ENCODE data around the gene PGA4.
"Not testable (repeated sequence)": the region's sequence is repeated elsewhere in the genome, so short reads cannot be mapped to it uniquely, and the experiment has no call there.

The PGA4 gene

GRCh38 chr11:61252332-61252731 is 30.2 kb downstream of the PGA4 start:
- DNase-seq: not testable (repeated sequence)

- DNase-seq: peak; percentile 50
These were observed 32.4 kb downstream of the PGA4 start for GRCh38 chr11:61254403-61255025.

DNA sequence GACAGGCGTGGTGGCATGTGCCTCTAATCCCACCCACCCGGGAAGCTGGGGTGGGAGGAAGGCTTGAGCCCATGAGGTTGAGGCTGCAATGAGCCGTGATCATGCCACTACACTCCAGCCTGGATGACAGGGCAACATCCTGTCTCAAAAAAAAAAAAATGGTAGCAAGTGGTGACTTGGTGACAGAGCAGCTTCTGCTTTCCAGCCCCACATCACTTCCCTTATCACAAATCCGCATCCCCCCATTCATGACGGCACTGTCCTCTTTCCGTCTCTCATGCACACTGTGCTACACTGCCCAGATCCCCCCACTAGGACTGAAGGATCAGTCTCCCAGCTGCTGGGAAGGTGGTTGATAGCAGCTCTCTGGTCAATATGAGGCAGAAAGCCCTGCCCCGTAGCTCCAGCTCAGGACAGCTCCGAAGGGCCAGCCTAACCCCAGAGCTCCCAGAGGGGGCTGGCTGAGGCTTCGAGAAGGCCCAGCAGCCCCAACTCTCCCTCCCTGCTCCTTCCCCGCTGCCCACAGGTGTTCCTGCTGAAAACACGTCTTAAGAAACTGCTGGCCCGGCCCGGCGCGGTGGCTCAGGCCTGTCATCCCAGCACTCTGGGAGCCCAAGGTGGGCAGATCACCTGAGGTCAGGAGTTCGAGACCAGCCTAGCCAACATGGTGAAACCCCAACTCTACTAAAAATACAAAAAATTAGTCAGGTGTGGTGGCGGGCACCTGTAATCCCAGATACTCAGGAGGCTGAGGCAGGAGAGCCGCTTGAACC is 34.7 kb downstream of the PGA4 start:
- no peak for DNase-seq

DNA sequence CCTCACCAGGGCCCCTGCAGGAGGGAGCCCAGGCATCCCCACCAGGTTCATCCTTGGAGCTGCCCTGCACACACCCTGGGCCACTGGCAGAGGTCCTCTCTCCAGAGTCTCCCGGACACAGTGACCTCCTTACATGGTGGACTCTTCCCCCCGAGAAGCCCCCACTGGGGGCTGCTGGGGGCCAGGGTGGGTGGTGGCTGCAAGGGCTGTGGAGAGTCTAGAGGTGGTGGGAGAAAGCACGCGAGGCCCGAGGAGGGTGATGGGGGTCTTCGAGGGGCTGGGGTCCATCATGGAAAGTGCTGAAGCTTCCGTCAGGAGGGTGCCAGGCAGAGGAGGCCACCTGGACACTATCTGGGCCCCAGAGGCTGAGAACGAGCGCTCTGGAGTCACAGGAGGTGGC is 36.4 kb downstream of the PGA4 start:
- no peak for DNase-seq

DNA sequence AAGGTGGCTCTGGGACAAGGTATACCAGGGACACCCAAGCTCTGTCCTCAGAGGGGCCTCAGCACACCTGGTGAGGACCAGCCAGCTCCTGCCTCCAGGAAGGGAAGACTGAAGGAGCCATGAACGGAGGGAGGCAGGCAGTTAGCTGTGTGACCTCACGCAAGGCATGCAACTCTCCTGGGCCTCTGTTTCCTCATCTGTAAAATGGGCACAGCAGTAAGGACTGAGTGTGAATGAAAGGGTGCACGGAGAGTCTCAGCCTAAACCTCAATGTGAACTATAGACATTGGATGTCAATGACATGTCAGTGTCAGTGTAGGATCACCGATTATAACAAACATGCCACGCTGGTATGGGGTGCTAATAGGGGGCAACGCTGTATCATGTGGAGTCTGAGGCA is 37.2 kb downstream of the PGA4 start:
- DNase-seq: no peak

DNA sequence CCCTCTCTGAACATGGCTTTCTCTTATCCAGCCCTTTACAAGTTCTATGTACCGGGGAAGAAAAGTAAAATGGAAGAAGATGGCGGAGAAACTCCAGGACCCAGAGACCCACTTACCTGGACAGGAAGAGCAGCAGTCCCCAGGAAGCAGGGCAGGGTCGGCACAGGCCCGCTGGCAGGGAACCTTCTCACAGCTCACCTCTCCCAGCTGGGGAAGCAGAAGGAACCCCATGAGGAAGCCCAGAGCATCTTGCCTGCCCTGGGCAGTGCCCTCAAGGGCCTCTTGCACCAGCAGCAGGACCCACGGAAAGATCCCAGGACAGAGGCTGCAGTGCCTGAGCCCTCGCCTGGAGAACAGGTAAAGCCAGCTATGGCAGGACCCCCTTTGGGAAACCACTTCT is 42.2 kb downstream of the PGA4 start:
- no peak for DNase-seq

GRCh38 chr11:61264795-61265194 is 42.6 kb downstream of the PGA4 start:
- DNase-seq: no peak

GRCh38 chr11:61265357-61265756 is 43.2 kb downstream of the PGA4 start:
- DNase-seq: no peak

GRCh38 chr11:61266602-61267001 is 44.5 kb downstream of the PGA4 start:
- no peak for DNase-seq

- DNase-seq: peak; percentile 67
These were observed 45.3 kb downstream of the PGA4 start for GRCh38 chr11:61267437-61267841.

DNA sequence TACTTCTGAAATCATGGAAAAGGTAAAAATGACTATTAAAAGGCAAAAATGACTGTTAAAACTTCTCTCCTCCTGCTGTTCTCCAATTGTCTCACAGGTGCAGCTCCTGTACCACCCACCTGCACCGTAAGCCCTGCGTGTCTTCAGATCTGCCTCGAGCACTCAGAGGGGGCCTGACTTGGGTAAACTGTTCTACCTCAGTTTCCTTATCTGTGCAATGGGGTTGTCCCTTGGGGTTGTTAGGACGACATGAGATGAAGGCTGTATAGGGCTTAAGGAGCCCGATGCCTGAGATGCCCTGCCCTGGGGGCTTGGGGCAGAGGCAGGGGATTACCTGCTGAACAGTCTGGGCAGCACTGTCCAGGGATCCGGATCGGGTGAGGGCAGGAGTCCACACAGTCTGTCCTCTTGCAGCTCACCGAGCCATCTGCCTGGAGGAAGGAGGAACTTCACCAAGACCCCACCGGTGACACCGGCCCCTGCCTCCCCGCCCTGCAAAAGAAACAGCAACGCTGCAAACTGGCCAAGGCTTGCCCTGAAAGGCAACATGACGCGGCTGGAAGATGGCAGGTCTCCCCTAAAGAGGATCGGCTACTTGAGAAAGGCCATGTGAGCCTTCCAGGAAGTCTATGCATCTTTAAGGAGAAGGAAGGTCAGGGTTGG is 46.6 kb downstream of the PGA4 start:
- DNase-seq: no peak

DNA sequence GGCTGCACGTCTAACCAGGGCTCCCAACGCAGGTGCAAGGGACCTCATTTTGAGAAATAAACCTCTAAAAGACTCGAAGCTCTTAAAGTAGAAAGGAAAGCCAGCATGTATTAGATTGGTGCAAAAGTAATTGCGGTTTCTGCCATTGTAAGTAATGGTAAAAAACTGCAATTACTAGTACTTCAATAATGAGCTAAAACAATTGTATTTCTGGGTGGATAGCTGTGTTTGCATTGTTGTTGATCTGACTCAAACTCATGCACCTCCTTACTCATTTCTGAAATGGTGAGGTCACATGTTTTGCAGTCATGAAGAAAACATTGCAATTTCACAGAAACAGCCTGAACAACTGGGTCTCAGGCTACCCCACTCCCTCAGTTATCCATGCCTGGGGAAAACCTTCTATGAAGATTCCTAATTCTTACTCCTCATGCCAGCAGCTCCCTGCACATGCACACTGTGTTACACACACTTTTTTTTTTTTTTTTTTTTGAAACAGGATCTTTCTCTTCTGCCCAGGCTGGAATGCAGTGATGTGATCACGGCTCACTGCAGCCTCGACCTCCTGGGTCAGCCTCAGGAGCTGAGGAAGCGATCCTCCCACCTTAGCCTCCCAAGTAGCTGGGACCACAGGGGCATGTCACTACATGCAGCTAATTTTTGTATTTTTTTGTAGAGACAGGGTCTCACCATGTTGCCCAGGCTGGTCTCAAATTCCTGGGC is 48.4 kb downstream of the PGA4 start:
- DNase-seq: no peak

DNA sequence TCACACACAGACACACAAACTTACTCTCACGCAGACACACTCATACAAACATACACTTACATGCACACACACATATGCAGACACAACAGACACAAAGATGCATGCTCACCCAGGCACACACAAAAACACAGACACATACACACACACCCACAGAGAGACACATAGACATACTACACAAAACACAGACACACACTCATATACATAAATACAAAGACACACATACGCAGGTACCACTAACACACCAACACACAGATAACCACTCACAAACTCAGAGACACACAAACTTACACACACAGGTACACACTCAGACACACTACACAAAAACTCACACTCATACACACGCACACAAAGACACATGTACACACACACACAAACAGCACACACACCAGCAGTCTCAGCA is 50.6 kb downstream of the PGA4 start:
- no peak for DNase-seq

DNA sequence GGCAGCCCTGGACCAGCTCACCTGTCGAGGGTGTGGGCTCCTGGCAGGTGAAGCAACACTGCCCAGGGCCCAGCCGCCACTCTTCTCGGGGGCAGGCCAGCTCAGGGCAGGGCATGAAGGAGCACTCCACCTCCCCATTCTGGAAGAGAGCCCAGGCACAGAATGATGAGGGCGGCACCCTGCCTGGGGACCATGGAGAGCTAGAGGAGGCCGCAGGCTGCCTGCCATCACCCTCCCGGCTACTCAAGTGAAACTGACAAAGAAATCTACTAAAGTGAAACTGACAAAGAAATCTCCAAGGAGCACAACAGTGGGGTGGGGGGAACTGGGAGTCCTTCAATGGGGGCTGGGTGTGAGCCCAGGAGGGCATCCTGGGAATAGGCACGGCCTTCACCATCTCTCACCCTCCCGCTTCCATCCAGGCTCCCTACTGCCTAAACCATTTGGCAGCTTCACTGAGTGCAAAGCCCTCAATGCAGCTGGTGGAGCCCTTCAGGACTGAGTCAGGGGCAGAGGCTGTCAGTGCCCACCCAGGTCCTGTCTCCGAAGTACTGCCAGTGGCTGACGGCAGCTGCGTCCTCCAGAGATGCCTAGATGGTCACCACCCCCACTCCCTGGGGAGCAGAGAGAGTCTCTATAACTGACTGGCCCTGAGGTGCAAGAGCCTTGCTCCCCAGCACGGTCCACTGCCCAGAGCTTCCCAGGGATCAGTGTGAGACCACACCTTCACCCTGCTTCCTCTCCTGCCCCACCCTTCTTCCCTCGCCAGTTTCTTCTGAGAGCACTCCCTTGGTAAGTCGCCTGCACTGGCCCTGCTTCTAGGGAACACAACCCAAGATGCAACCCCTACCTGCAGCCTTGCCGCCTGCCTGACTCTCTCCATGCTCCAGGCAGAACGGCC is 51.3 kb downstream of the PGA4 start:
- no peak for DNase-seq

GRCh38 chr11:61274084-61274483 is 51.9 kb downstream of the PGA4 start:
- no peak for DNase-seq

- DNase-seq: no peak
These were observed 53.0 kb downstream of the PGA4 start for GRCh38 chr11:61275191-61275590.

DNA sequence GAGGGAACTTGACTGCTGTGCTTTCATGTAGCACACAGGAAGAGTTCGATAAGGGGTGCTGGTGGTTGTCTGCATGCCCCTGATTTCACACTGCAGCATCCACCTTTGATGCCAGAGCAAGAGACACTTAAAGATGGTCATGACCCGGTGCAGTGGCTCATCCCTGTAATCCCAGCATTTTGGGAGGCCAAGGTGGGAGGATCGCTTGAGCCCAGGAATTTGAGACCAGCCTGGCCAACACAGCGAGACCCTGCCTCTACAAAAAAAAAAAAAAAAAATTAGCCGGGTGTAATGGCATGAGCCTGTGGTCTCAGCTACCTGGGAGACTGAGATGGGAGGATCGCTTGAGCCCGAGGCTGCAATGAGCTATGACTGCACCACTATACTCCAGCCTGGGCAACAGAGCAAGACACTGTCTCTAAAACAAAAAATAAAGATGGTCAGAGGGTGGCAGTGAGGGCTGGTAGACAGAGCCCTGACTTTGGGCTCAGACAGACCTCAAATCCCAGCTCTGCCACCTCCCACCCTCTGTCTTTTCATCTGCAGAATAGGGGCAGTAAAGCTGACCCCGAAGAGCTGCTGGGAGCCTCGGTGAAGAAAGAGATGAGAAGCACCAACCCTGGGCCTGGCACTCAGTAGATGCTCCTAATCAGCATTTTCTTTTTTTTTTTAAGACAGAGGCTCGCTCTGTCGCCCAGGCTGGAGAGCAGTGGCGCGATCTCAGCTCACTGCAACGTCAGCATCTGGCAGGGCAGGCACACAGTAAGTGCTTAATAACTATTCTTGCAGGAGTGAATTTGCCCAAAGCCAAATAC is 55.2 kb downstream of the PGA4 start:
- DNase-seq: no peak

DNA sequence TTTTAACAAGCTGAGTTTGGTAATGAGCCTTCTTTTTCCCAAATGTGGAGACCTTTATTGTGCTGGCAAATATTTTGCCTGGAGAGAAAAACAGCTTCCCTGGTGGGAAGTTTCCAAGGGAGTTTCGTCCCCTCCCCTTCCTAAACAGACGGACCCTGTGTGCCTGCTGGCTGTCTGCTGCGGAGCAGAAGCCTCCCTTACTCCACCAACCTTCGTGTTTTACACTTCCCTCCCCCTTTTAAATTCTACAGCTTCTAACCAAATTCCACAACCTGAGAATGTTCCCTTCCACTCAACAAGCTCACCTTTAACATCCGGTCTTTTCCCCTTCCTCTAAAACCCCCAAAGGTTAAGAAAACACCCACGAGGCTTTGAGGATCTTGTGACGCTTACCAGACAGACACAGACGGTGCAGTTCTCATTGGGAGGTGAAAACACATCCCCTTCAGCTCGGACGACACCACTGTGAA is 55.9 kb downstream of the PGA4 start:
- no peak for DNase-seq

DNA sequence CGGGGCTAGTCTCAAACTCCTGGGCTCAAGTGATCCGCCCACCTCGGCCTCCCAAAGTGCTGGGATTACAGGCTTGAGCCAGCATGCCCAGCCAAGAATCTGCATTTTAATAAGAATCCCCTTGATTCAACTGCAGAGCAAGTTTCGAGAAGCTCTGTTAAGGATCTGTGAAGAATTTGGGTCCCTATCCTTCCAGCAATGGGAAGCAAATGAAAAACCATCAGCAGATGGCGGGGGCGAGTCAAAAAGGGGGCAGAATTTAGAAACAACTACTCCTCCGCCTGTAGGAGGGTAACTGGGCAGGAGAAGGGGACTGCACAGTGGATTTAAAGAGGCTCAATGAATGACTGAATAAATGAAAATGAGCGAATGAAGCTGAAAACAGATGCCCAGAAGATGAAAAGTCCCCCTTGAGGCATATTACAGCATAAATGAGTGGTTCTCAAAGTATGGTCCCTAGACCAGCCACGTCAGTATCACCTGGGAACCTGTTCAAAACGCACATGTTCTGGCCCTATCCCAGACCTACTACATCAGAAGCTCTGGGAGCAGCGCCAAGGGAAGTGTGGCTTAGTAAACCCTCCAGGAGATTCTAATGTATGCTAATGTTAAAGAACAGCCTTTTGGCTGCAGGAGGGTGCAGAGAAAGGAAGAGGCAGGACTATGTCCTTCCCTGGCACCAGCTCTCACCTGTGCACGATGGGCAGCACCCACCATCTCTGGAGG is 58.0 kb downstream of the PGA4 start:
- no peak for DNase-seq

DNA sequence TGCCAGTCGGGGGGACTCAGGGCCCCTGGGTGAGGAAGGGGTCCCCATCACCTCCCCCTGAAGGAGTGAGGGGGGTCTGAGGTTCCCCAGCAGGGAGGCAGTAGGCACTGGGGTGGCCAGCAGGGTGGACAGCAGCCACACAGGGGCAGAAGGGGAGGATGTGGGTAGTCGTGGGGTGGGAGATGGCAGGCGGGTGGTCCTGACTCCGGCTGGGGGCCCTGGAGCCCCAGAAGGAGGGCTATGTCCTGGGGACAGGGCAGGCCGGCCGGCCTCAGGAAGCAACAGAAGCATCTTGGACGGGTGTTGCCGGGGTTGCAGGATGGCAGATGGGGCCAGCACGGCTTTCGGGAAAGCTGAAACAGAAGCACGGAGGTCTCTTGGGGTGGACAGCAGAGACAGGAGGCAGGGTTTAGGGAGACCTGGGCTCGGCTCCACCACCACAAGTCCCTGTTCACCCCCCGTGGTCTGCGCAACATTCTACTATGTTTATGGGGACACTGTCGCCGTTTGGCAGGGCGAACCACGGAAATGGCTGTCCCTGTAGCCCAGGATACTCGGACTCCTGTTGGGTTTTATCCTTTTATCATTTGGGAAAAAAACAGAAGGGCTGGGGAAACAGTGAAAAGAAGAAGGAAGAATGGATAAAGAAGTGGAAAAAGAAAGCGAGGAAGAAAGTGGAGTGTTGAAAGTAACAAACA is 58.9 kb downstream of the PGA4 start:
- peak; percentile 26 for DNase-seq

Measured in NCI-H146 (cell line).